ENCODE data around the gene TAF4B. TPM values are rescaled to one million over a fixed set of nuclear protein-coding genes. Genes with fewer than 3 reads are reported as not detected.
A peak's percentile ranks its signal among the peaks of the same experiment; 100 is the strongest.
"Not testable (repeated sequence)": the region's sequence is repeated elsewhere in the genome, so short reads cannot be mapped to it uniquely, and the experiment has no call there.

The TAF4B gene
- total RNA-seq, 1 donor from 2014 or later = 2.3 TPM

- peaks cover 28% of the 10 kb centered on the region for H3K27me3 Mint-ChIP-seq (ENCODE audit: unreplicated experiment)
- H3K4me1 Mint-ChIP-seq (ENCODE audit: unreplicated experiment) = peaks cover 15% of the 10 kb centered on the region
- H3K4me3 Mint-ChIP-seq (ENCODE audit: unreplicated experiment) = peak overlapping the region; percentile 89
- no peak for TF ChIP-seq CTCF (IDR thresholded peaks at IDR 0.05)
- no peaks in the 10 kb centered on the region for H3K36me3 Mint-ChIP-seq (ENCODE audit: unreplicated experiment)
- H3K9me3 Mint-ChIP-seq (ENCODE audit: unreplicated experiment) = no peaks in the 10 kb centered on the region
- no peak for DNase-seq (ENCODE audit: extremely low spot score, unreplicated experiment)
- peak overlapping the region; percentile 82 for H3K27ac Mint-ChIP-seq (ENCODE audit: unreplicated experiment)
Observed at GRCh38 chr18:26225915-26226228, 373 bp upstream of the TAF4B start.

DNA sequence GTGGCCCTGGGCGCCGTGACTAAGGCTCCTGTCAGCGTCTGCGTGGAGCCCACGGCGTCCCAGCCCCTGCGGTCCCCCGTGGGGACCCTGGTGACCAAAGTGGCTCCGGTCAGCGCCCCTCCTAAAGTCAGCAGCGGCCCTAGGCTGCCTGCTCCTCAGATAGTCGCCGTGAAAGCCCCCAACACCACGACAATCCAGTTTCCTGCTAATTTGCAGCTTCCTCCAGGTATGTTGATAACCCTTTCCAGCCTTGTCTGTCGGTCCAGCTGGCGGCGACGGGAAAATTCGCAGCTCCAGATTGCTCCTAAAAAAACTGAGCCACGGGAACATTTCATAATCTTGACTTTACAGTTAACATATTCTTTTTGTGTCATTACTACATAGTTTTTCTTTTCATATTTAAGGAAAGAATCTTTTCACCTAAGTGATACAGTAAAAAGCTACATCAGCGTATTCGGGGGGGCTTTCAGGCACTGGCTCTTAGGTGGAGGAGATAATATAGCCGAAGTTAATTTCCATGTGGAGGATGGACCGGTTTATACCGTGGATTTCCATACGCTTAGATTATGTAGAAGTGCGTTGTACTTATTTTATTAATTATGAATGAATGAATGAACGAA is 916 bp downstream of the TAF4B start:
- Mint-ChIP-seq H3K27me3 (ENCODE audit: unreplicated experiment) (peaks cover 15% of the 10 kb centered on the region), H3K36me3 (ENCODE audit: unreplicated experiment) (no peaks in the 10 kb centered on the region), H3K4me1 (ENCODE audit: unreplicated experiment) (peaks cover 15% of the 10 kb centered on the region), H3K27ac (ENCODE audit: unreplicated experiment) (no peak overlapping the region), H3K9me3 (ENCODE audit: unreplicated experiment) (no peaks in the 10 kb centered on the region), H3K4me3 (ENCODE audit: unreplicated experiment) (peak overlapping the region; percentile 89)
- no peak for DNase-seq (ENCODE audit: extremely low spot score, unreplicated experiment)
- TF ChIP-seq CTCF (IDR thresholded peaks at IDR 0.05) = no peak

DNA sequence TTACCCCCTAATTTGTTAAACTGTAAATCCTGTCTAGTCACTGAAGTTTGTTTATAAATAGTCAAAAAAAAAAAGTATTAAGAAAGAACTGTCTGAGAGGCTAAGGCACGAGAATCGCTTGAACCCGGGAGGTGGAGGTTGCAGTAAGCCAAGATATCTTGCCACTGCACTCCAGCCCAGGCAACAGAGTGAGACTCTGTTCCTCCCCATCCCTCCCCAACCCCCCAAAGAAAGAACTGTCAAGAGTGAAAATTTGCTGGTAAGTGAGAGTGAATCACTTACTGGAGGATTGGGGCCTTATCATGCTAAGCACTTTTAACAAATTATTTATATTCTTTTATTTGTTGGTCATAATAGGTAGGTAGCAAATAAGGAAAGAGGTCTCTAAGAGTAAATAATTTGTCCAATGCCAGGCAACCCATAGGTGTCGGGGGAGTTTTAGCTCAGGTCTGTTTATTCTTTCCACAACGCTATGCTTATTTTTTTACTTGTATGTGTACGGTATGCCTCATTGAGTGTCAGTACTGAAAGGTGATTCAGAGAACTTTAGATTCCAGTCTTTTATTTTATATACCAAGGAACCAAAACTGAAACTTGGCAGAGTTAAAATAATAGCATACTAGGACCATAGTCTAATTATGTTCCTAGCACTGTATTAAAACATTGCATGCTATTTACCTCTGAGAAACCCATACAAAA is 2.5 kb downstream of the TAF4B start:
- TF ChIP-seq CTCF (IDR thresholded peaks at IDR 0.05) = no peak
- Mint-ChIP-seq H3K27ac (ENCODE audit: unreplicated experiment) (no peak overlapping the region), H3K27me3 (ENCODE audit: unreplicated experiment) (peaks cover 12% of the 10 kb centered on the region), H3K9me3 (ENCODE audit: unreplicated experiment) (no peaks in the 10 kb centered on the region), H3K4me1 (ENCODE audit: unreplicated experiment) (peaks cover 15% of the 10 kb centered on the region), H3K4me3 (ENCODE audit: unreplicated experiment) (no peak overlapping the region), H3K36me3 (ENCODE audit: unreplicated experiment) (no peaks in the 10 kb centered on the region)
- DNase-seq (ENCODE audit: extremely low spot score, unreplicated experiment) = no peak

DNA sequence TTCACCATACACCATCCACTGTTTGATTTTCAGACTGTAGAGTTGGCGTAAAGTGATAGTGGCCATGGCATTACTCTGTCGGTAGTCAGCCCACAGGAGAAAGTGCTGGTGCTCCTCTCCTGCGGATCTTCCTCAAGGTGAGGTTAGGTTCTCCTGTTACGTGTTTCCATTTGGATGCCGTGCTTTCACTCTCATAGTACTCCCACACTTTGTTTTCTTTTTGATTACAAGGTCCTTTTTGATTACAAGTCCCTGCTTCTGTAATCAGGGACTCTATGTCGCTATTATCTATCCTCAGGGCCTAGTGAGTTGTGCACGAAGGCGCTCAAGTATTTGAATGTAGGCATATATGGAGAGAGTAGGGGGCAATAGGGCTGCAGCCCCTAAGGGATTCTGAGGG is 4.3 kb downstream of the TAF4B start:
- no peak overlapping the region for H3K4me3 Mint-ChIP-seq (ENCODE audit: unreplicated experiment)
- H3K27ac Mint-ChIP-seq (ENCODE audit: unreplicated experiment) = no peak overlapping the region
- H3K27me3 Mint-ChIP-seq (ENCODE audit: unreplicated experiment) = peaks cover 3% of the 10 kb centered on the region
- no peak for TF ChIP-seq CTCF (IDR thresholded peaks at IDR 0.05)
- no peaks in the 10 kb centered on the region for H3K9me3 Mint-ChIP-seq (ENCODE audit: unreplicated experiment)
- peaks cover 15% of the 10 kb centered on the region for H3K4me1 Mint-ChIP-seq (ENCODE audit: unreplicated experiment)
- H3K36me3 Mint-ChIP-seq (ENCODE audit: unreplicated experiment) = no peaks in the 10 kb centered on the region
- no peak for DNase-seq (ENCODE audit: extremely low spot score, unreplicated experiment)

GRCh38 chr18:26233208-26233607 is 7.0 kb downstream of the TAF4B start:
- Mint-ChIP-seq H3K9me3 (ENCODE audit: unreplicated experiment) (no peaks in the 10 kb centered on the region), H3K36me3 (ENCODE audit: unreplicated experiment) (no peaks in the 10 kb centered on the region), H3K4me3 (ENCODE audit: unreplicated experiment) (no peak overlapping the region), H3K27ac (ENCODE audit: unreplicated experiment) (no peak overlapping the region), H3K4me1 (ENCODE audit: unreplicated experiment) (no peaks in the 10 kb centered on the region), H3K27me3 (ENCODE audit: unreplicated experiment) (no peaks in the 10 kb centered on the region)
- TF ChIP-seq CTCF (IDR thresholded peaks at IDR 0.05) = no peak
- no peak for DNase-seq (ENCODE audit: extremely low spot score, unreplicated experiment)

DNA sequence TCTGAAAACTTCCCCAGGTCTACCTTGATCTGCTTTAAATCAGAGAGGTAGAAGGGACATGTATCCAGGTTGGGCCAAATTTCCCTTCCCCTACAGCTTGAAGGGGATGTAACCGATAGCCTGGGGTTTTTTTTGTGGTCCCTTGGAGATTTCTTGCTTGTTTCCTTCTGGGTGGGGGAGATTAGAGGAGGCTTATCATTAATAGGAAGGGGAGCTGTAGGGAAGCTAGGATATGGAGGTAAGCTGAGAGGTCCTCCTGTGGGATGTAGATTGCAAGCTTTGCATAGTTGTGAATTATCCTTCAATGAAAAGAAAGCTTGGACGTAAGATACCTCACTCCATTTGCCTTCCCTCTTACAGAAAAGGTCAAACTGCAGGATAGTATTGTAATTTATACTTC is 11.1 kb downstream of the TAF4B start:
- DNase-seq (ENCODE audit: extremely low spot score, unreplicated experiment); H3K4me1 Mint-ChIP-seq (ENCODE audit: unreplicated experiment); H3K36me3 Mint-ChIP-seq (ENCODE audit: unreplicated experiment); H3K27me3 Mint-ChIP-seq (ENCODE audit: unreplicated experiment); H3K27ac Mint-ChIP-seq (ENCODE audit: unreplicated experiment); H3K9me3 Mint-ChIP-seq (ENCODE audit: unreplicated experiment); H3K4me3 Mint-ChIP-seq (ENCODE audit: unreplicated experiment): not testable (repeated sequence)

- not testable (repeated sequence) for H3K27me3 Mint-ChIP-seq (ENCODE audit: unreplicated experiment); H3K27ac Mint-ChIP-seq (ENCODE audit: unreplicated experiment); H3K9me3 Mint-ChIP-seq (ENCODE audit: unreplicated experiment); DNase-seq (ENCODE audit: extremely low spot score, unreplicated experiment); H3K36me3 Mint-ChIP-seq (ENCODE audit: unreplicated experiment); H3K4me1 Mint-ChIP-seq (ENCODE audit: unreplicated experiment); H3K4me3 Mint-ChIP-seq (ENCODE audit: unreplicated experiment)
Observed at GRCh38 chr18:26238718-26239117, 12.5 kb downstream of the TAF4B start.

- not testable (repeated sequence) for DNase-seq (ENCODE audit: extremely low spot score, unreplicated experiment); H3K27me3 Mint-ChIP-seq (ENCODE audit: unreplicated experiment); H3K27ac Mint-ChIP-seq (ENCODE audit: unreplicated experiment); H3K4me1 Mint-ChIP-seq (ENCODE audit: unreplicated experiment); H3K4me3 Mint-ChIP-seq (ENCODE audit: unreplicated experiment); H3K36me3 Mint-ChIP-seq (ENCODE audit: unreplicated experiment)
- peaks cover 16% of the 10 kb centered on the region for H3K9me3 Mint-ChIP-seq (ENCODE audit: unreplicated experiment)
Observed at GRCh38 chr18:26242392-26242791, 16.1 kb downstream of the TAF4B start.

All from osteocyte (in vitro differentiated cells).